ENCODE data around the gene DRGX. TPM values are rescaled to one million over a fixed set of nuclear protein-coding genes. Genes with fewer than 3 reads are reported as not detected.

Gene DRGX
- total and polyA plus RNA-seq, 2 donors (not counting 1 experiment from before 2014, with no cell fraction given): not detected

GRCh38 chr10:49327036-49327813, 68.7 kb downstream of the DRGX start:
- no peaks in the 10 kb centered on the region for H3K79me2 ChIP-seq (ENCODE audit: control insufficient read depth, insufficient read depth, low read length)
- no peaks in the 10 kb centered on the region for H3K4me1 ChIP-seq (ENCODE audit: control insufficient read depth in 2 of 2, insufficient read depth in 2 of 2, low read length in 2 of 2)
- ChIA-PET CTCF (no interaction called here), POLR2A (no interaction called here)
- TF ChIP-seq CTCF (IDR thresholded peaks at IDR 0.05) (no peak), EZH2 (IDR thresholded peaks at IDR 0.05; ENCODE audit: borderline replicate concordance, insufficient read depth, low read depth, low read length, poor library complexity, severe bottlenecking) (no peak)
- no peak overlapping the region for H3K4me3 ChIP-seq (ENCODE audit: control extremely low read depth in 1 of 5, extremely low read depth in 1 of 5, insufficient read depth in 1 of 5, low read depth in 2 of 5, low read length in 4 of 5)
- intact Hi-C loops (cut with micrococcal nuclease): no loop called here
- H3K9me3 ChIP-seq (ENCODE audit: control extremely low read depth in 1 of 3, control insufficient read depth in 2 of 3, insufficient read depth in 1 of 3, low read length in 2 of 3): no peaks in the 10 kb centered on the region
- WGBS (ENCODE audit: insufficient coverage): 97% methylated on average over 5 of the region's 8 CpGs
- H3K27me3 Mint-ChIP-seq: peaks cover 15% of the 10 kb centered on the region
- no peak overlapping the region for H3K9ac ChIP-seq (ENCODE audit: low read length)
- no peak overlapping the region for H3K4me2 ChIP-seq (replicated peaks; ENCODE audit: low read depth, low read length, poor library complexity, severe bottlenecking)
- H3K27ac ChIP-seq (ENCODE audit: low read length in 2 of 2): no peak overlapping the region
- H3K36me3 ChIP-seq (replicated peaks in 1 of 2; ENCODE audit: control extremely low read depth in 1 of 2, control insufficient read depth in 1 of 2, extremely low read depth in 1 of 2, insufficient read depth in 2 of 2, low read length in 1 of 2): no peaks in the 10 kb centered on the region
- no peak overlapping the region for H2AFZ ChIP-seq (ENCODE audit: insufficient read depth, low read depth, low read length, poor library complexity, severe bottlenecking)
- no peak for DNase-seq
- ATAC-seq (ENCODE audit: low read depth): no peak
- no peaks in the 10 kb centered on the region for H3K4me1 Mint-ChIP-seq
- no peaks in the 10 kb centered on the region for H3K27me3 ChIP-seq (replicated peaks in 1 of 4; ENCODE audit: control extremely low read depth in 1 of 4, control insufficient read depth in 3 of 4, insufficient read depth in 4 of 4, low read length in 3 of 4)
- no peak overlapping the region for H3K27ac Mint-ChIP-seq
- H3K4me3 Mint-ChIP-seq: no peak overlapping the region
- no peaks in the 10 kb centered on the region for H4K20me1 ChIP-seq (ENCODE audit: control insufficient read depth, insufficient read depth, low read length, poor library complexity, severe bottlenecking)
- H3K9me3 Mint-ChIP-seq (ENCODE audit: insufficient read depth): no peaks in the 10 kb centered on the region

Data from B cell (primary cell).